GM12878 (cell line): ENCODE measurements around the gene NFYA. TPM values are rescaled to one million over a fixed set of nuclear protein-coding genes. Genes with fewer than 3 reads are reported as not detected.

Source experiments
- ATAC-seq: fragments of 200-7000 bp; cut with Tn5 transposase; 3 replicates; pipeline ENCODE4 v1.9.1; 2020; ENCODE audit warnings: mild to moderate bottlenecking, moderate library complexity
- BruUV-seq: library from RNA; stranded (reverse); fragments of 400-500 nt; replicated peaks from 2 replicates; lab custom pipeline; 2021; lab: Mats Ljungman, UMichigan
- CTCF ChIA-PET: fragments of 300-600 bp; sonication (Branson Sonifier 250); formaldehyde crosslinking; extraction: SDS; loops from one replicate; lab custom pipeline; 2021; ENCODE audit warnings: inconsistent platforms; lab: Yijun Ruan, JAX
- POLR2A ChIA-PET: fragments of 350-600 bp; formaldehyde crosslinking; extraction: SDS; loops from one replicate; lab custom pipeline; 2021; ENCODE audit warnings: inconsistent platforms; lab: Charles Lee
- RAD21 ChIA-PET: fragments of 300-600 bp; sonication (Branson Sonifier 250); formaldehyde crosslinking; loops from one replicate; lab custom pipeline; 2023; ENCODE audit warnings: antibody characterized with exemption; ENCODE audit not compliant: unreplicated experiment; lab: Charles Lee
- SMC1A ChIA-PET: fragments of 300-600 bp; sonication (Branson Sonifier 250); formaldehyde crosslinking; loops from one replicate; lab custom pipeline; 2023; ENCODE audit not compliant: unreplicated experiment, uncharacterized antibody; lab: Charles Lee
- DNase-seq: peaks from one replicate; pipeline ENCODE4 v3.0.0-alpha.2; 2011; ENCODE audit warnings: low read depth, low spot score
- FAIRE-seq: peaks from 3 replicates; lab custom pipeline; 2011; peaks lifted over from hg19 to GRCh38; lab: Jason Lieb, UNC
- H2AFZ ChIP-seq: 2 replicates; pipeline ENCODE4 v1.6.0; 2011; ENCODE audit warnings: low read depth, low read length, control low read depth; ENCODE audit not compliant: control insufficient read depth
- H3K27ac ChIP-seq: 2 replicates; pipeline ENCODE4 v1.5.1; 2011; ENCODE audit warnings: control low read depth; ENCODE audit not compliant: control insufficient read depth, insufficient read depth
- H3K27me3 ChIP-seq, 2 experiments: replicated peaks in 1 of 2; 2 replicates each; pipeline versions ENCODE4 v1.6.0 to v1.6.1; 2011; ENCODE audit warnings: low read length in 1 of 2; ENCODE audit not compliant: control insufficient read depth in 2 of 2, insufficient read depth in 2 of 2
- H3K36me3 ChIP-seq, 2 experiments: 2 replicates each; pipeline ENCODE4 v1.5.1; 2011; ENCODE audit warnings: low read length in 1 of 2; ENCODE audit not compliant: control insufficient read depth in 2 of 2, insufficient read depth in 2 of 2
- H3K4me1 ChIP-seq: 2 replicates; pipeline ENCODE4 v1.6.1; 2011; ENCODE audit warnings: mild to moderate bottlenecking, low read length, moderate library complexity, mixed read lengths; ENCODE audit not compliant: control insufficient read depth, insufficient read depth
- H3K4me2 ChIP-seq: 2 replicates; pipeline ENCODE4 v1.6.0; 2011; ENCODE audit warnings: control low read depth; ENCODE audit not compliant: control insufficient read depth, insufficient read depth
- H3K4me3 ChIP-seq: fragments of 200-600 bp; sonication (generic); 2 replicates; pipeline ENCODE4 v1.5.1; 2016
- H3K79me2 ChIP-seq: 2 replicates; pipeline ENCODE4 v1.6.0; 2011; ENCODE audit warnings: low read length; ENCODE audit not compliant: control insufficient read depth, insufficient read depth
- H3K9ac ChIP-seq: 2 replicates; pipeline ENCODE4 v1.8.0; 2011; ENCODE audit warnings: low read length, control low read depth, mixed read lengths; ENCODE audit not compliant: control insufficient read depth, insufficient read depth
- H3K9me3 ChIP-seq: replicated peaks from 3 replicates; pipeline ENCODE4 v1.5.1; 2011; ENCODE audit warnings: mild to moderate bottlenecking, low read length; ENCODE audit not compliant: control insufficient read depth, insufficient read depth
- H4K20me1 ChIP-seq: 2 replicates; pipeline ENCODE4 v1.6.0; 2011; ENCODE audit not compliant: control insufficient read depth, insufficient read depth
- MYB ChIP-seq: fragments of 150-350 bp; IDR thresholded peaks from 2 replicates; pipeline ENCODE4 v1.6.1; 2014; ENCODE audit warnings: mild to moderate bottlenecking, low read depth, low read length, borderline replicate concordance
- MYC ChIP-seq: IDR thresholded peaks from 2 replicates; pipeline ENCODE4 v1.6.1; 2011; ENCODE audit warnings: mild to moderate bottlenecking, low read length, moderate library complexity, inconsistent platforms; ENCODE audit not compliant: insufficient read depth, insufficient replicate concordance, insufficient read length, severe bottlenecking
- YY1 ChIP-seq: IDR thresholded peaks from 2 replicates; pipeline ENCODE4 v1.6.1; 2011; ENCODE audit warnings: low read depth, mild to moderate bottlenecking, low read length
- WGBS: methylation state at CpG from one replicate; pipeline ENCODE4 v1.1.6; 2016; ENCODE audit warnings: low lambda C conversion rate; ENCODE audit not compliant: insufficient replicate concordance, insufficient coverage; ENCODE audit errors: missing lambda C conversion rate; 5-methylcytosine and 5-hydroxymethylcytosine counted together
- in situ Hi-C: fragments of 300-500 bp; cut with MboI; formaldehyde crosslinking; loops from 9 replicates; pipeline ENCODE4 v1.14.3; 2018; ENCODE audit warnings: mixed read lengths
- intact Hi-C: fragments of 100-400 bp; cut with micrococcal nuclease; formaldehyde crosslinking; loops from one replicate; pipeline ENCODE4 v1.14.2; 2022; ENCODE audit not compliant: unreplicated experiment
- polyA plus RNA-seq, 11 experiments: library from polyadenylated mRNA; depleted of rRNA in 4 of 11; unstranded in 6 of 11; stranded (reverse) in 5 of 11; fragments of >200 nt; fragmentation: Nextera tagmentation in 4 of 11; fragmentation: Illumina TruSeq in 1 of 11; extraction: Ambion mirVana in 4 of 11; extraction: Trizol in 1 of 11; gene quantifications; 1 replicate in 1 of 11; 2 replicates in 10 of 11; pipeline versions ENCODE4 v1.2.1 to v1.2.3, GENCODE V29; 2011 to 2016; ENCODE audit warnings: inconsistent platforms in 2 of 11, missing spikeins in 2 of 11, low read depth in 1 of 11
- total RNA-seq, 4 experiments: library from RNA; depleted of rRNA in 3 of 4; stranded (reverse); fragments of >200 nt in 3 of 4; fragmentation: Illumina TruSeq in 1 of 4; extraction: Trizol in 1 of 4; gene quantifications; 2 replicates each; pipeline versions ENCODE4 v1.2.1 to v1.2.3, GENCODE V29; 2013 to 2021
- TF ChIP-seq, protein P1 (sequence below): fragments of 450-650 bp; formaldehyde crosslinking; IDR thresholded peaks from 2 replicates; pipeline ENCODE4 v1.5.0; 2022; ENCODE audit warnings: mild to moderate bottlenecking, missing genetic modification characterization

Gene NFYA
- total and polyA plus RNA-seq, 10 of the 15 experiments (the other 5 are each of a cell fraction or from before 2014, with no cell fraction given), result 6.4 to 36.5 (median 19.1) TPM

DNA sequence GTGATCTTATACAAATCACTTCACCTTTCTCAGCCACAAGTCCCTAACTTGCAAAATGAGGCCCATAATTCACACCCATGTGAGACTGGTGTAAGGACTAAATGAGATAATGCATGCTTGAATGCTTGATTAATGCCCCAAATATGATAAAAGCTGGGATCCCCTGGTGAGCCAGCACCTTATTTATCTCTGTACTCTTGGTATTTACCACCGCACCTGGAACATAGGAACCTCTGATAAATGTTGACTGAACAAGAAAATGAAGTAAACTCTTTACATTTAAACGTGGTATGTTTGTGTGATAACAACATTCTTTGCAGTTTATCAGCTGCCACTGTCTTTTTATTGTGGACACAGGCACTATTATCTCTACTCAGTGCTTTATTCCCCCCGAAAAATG, 22.2 kb upstream of the NFYA start:
- Histone ChIP-seq H3K36me3 (no peaks in the 10 kb centered on the region; a peak in 1 of 4 replicates), H4K20me1 (no peaks in the 10 kb centered on the region), H3K9ac (no peak overlapping the region), H2AFZ (no peak overlapping the region), H3K27me3 (no peaks in the 10 kb centered on the region), H3K9me3 (no peaks in the 10 kb centered on the region), H3K4me2 (no peak overlapping the region), H3K79me2 (no peaks in the 10 kb centered on the region), H3K27ac (no peak overlapping the region), H3K4me3 (no peak overlapping the region), H3K4me1 (no peaks in the 10 kb centered on the region)
- SMC1A ChIA-PET, result interaction anchor here (1.1 kb wide), 1 partner anchor 10 kb away, joined by 3 read pairs; no protein-coding TSS in a partner anchor
- no peak for ATAC-seq
- in situ Hi-C loops, result no loop called here
- no peak for FAIRE-seq
- intact Hi-C loops, result no loop called here
- DNase-seq, result no peak
- RAD21 ChIA-PET, result no interaction called here
- TF ChIP-seq, protein P1, sequence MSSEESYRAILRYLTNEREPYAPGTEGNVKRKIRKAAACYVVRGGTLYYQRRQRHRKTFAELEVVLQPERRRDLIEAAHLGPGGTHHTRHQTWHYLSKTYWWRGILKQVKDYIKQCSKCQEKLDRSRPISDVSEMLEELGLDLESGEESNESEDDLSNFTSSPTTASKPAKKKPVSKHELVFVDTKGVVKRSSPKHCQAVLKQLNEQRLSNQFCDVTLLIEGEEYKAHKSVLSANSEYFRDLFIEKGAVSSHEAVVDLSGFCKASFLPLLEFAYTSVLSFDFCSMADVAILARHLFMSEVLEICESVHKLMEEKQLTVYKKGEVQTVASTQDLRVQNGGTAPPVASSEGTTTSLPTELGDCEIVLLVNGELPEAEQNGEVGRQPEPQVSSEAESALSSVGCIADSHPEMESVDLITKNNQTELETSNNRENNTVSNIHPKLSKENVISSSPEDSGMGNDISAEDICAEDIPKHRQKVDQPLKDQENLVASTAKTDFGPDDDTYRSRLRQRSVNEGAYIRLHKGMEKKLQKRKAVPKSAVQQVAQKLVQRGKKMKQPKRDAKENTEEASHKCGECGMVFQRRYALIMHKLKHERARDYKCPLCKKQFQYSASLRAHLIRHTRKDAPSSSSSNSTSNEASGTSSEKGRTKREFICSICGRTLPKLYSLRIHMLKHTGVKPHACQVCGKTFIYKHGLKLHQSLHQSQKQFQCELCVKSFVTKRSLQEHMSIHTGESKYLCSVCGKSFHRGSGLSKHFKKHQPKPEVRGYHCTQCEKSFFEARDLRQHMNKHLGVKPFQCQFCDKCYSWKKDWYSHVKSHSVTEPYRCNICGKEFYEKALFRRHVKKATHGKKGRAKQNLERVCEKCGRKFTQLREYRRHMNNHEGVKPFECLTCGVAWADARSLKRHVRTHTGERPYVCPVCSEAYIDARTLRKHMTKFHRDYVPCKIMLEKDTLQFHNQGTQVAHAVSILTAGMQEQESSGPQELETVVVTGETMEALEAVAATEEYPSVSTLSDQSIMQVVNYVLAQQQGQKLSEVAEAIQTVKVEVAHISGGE (CRISPR knock-in tag), result no peak
- no peak for TF ChIP-seq MYC
- no peak for TF ChIP-seq YY1
- TF ChIP-seq MYB, result no peak
- no TSS peak for BruUV-seq
- 91% methylated on average over 3 of the region's 3 CpGs for WGBS
- CTCF ChIA-PET, result interaction anchor here (1.1 to 2.2 kb wide), 4 partner anchors 8 to 22 kb away, joined by 3 to 7 read pairs (median 3); partner anchors contain the start of gene TSPO2
- POLR2A ChIA-PET, result no interaction called here
